Ecto neural progenitor cell (in vitro differentiated cells): ENCODE results near the gene FHL5.
"Not testable (repeated sequence)": the region's sequence is repeated elsewhere in the genome, so short reads cannot be mapped to it uniquely, and the experiment has no call there.

Source experiments
- DNase-seq: peaks from one replicate; pipeline ENCODE4 v3.0.0-alpha.2; 2018; ENCODE audit warnings: low spot score

Gene FHL5

GRCh38 chr6:96611342-96611991 is 48.5 kb downstream of the FHL5 start:
- no peak for DNase-seq

GRCh38 chr6:96613291-96613999 is 50.5 kb downstream of the FHL5 start:
- DNase-seq: no peak

GRCh38 chr6:96620851-96621250 is 57.9 kb downstream of the FHL5 start:
- no peak for DNase-seq

- DNase-seq: no peak
Observed at GRCh38 chr6:96621983-96622382, 59.1 kb downstream of the FHL5 start.

GRCh38 chr6:96624957-96625356 is 62.0 kb downstream of the FHL5 start:
- no peak for DNase-seq

GRCh38 chr6:96626759-96627364 is 63.9 kb downstream of the FHL5 start:
- DNase-seq: no peak

- DNase-seq: no peak
Observed at GRCh38 chr6:96631248-96631647, 68.3 kb downstream of the FHL5 start.

GRCh38 chr6:96637979-96638378 is 75.1 kb downstream of the FHL5 start:
- DNase-seq: not testable (repeated sequence)

- DNase-seq: no peak
Observed at GRCh38 chr6:96645106-96645505, 82.2 kb downstream of the FHL5 start.

GRCh38 chr6:96649926-96650325 is 87.0 kb downstream of the FHL5 start:
- no peak for DNase-seq

- DNase-seq: no peak
Observed at GRCh38 chr6:96651816-96652215, 88.9 kb downstream of the FHL5 start.

- DNase-seq: no peak
Observed at GRCh38 chr6:96652552-96652951, 89.6 kb downstream of the FHL5 start.

- DNase-seq: no peak
Observed at GRCh38 chr6:96653181-96653580, 90.3 kb downstream of the FHL5 start.

GRCh38 chr6:96656567-96656966 is 93.6 kb downstream of the FHL5 start:
- no peak for DNase-seq

- DNase-seq: no peak
Observed at GRCh38 chr6:96657344-96657743, 94.4 kb downstream of the FHL5 start.

GRCh38 chr6:96659084-96659845 is 96.3 kb downstream of the FHL5 start:
- no peak for DNase-seq
